Measurements from ENCODE around the gene ZNF550.

DNA sequence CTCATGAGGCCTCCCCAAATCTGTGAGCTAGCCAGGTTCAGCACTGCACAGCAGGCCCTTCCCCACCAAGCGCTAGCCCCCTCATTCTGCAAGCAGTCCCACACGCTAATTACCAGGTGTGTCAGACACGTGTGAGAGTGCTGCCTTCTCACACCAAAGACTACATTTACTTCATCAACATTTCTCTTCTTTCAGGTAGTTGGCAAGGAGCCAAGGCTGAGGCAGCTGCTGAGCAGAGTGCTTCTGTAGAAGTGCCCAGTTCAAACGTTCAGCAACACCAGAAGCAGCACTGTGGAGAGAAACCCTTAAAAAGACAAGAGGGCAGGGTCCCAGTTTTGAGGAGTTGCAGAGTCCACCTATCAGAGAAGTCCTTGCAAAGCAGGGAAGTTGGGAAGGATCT, 53.5 kb downstream of the ZNF550 start:
- TF ChIP-seq KDM1A (IDR thresholded peaks at IDR 0.05), result no peak
- TF ChIP-seq RBBP5 (IDR thresholded peaks at IDR 0.05; ENCODE audit: borderline replicate concordance, insufficient read depth, low read length, poor library complexity, severe bottlenecking), result no peak
- no peak for TF ChIP-seq POLR2A (conservative IDR thresholded peaks at IDR 0.05)
- no peak for TF ChIP-seq ZNF274 (IDR thresholded peaks at IDR 0.05; ENCODE audit: borderline replicate concordance, low read depth, low read length)
- no peak for TF ChIP-seq ZNF140 (CRISPR knock-in tag; IDR thresholded peaks at IDR 0.05)
- TF ChIP-seq SIN3A (IDR thresholded peaks at IDR 0.05; ENCODE audit: borderline replicate concordance in 2 of 2, control insufficient read depth in 1 of 2, low read depth in 2 of 2, low read length in 2 of 2), result no peak
- TF ChIP-seq XRCC3 (IDR thresholded peaks at IDR 0.05), result no peak

Measured in K562 (cell line).